GM21737 (cell line): ENCODE results near the gene GYPA.
"Not testable (repeated sequence)": the region's sequence is repeated elsewhere in the genome, so short reads cannot be mapped to it uniquely, and the experiment has no call there.

Experiments
- ATAC-seq: cut with Tn5 transposase; IDR thresholded peaks from one replicate; pipeline ENCODE4 v1.9.1; 2021; ENCODE audit warnings: mild to moderate bottlenecking, moderate library complexity; ENCODE audit not compliant: unreplicated experiment

Gene GYPA

DNA sequence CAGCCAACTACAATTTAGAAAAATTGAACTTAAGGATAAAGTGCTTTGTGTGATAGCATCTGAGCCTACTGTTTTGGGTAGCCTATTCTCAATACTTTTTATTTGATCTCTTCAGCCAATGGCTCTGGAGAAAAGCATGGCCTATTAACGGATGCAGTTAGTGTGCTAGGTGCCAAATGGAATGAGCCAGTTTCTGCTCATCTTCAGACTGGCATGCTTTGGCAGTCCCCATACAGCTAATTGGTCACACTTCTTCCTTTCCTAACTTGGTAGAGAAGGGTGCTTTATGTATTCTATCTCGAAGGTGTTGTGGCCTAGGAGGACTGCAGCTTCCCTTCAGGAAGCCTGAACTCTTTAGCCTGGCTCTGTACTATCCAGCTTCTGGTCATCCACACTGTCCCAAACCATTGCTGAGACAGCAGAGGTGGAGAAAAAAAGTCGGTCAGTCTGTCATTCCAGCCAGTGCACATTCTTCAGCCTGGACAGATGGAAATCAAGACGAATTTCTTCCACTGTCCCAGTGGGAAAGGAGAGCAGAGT lies 11.1 kb downstream of the GYPA start:
- not testable (repeated sequence) for ATAC-seq

DNA sequence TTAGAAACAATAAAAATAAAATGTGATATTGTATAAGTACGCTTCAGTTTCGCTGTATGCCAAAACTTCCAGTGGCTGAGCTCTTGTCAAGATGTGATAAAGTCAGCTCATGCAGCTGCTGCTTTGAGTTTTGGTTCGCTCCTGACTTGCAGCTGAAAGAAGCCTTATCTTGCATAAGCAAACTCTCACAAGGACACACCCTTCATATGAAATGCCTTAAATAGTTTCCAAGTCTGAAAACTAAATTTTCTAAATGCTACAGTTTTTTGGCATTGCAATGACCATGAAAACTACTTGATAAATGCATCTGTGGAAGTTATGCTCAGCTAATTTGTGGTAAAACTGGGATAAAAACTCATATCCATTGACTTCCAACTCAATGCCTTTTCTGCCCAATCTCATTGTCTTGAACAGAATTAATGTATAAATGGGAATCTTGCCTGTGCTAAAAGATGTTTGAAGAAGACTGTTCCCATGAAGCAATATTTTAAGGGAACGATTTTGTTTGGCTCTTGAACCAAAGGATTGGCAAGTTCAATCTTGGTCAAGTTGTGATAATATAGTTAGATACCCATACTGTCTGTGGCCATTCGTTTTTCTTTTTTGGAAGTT lies 11.7 kb downstream of the GYPA start:
- not testable (repeated sequence) for ATAC-seq

DNA sequence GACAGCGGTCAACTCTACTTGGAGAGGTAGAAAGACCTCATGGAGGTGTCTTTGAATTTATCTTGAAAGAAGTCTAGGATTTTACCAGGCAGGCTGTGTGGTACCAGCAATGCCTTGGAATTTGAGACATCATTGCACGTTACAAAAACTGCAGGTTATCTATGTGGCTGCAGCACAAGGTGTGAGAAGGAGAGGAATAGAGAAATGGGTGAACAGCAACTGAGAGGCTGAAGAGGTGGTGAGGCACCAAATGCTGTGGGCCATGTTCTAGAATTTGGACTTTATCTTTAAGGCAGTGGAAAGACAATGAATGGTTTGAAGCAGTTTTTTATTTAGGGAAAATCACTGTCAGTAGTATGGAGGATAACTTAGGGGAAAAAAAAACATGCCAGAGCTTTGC lies 15.4 kb downstream of the GYPA start:
- not testable (repeated sequence) for ATAC-seq

GRCh38 chr4:144123982-144124635 lies 16.4 kb downstream of the GYPA start:
- ATAC-seq, result not testable (repeated sequence)

- ATAC-seq, result not testable (repeated sequence)
Measured at GRCh38 chr4:144123269-144123668, 17.2 kb downstream of the GYPA start.

DNA sequence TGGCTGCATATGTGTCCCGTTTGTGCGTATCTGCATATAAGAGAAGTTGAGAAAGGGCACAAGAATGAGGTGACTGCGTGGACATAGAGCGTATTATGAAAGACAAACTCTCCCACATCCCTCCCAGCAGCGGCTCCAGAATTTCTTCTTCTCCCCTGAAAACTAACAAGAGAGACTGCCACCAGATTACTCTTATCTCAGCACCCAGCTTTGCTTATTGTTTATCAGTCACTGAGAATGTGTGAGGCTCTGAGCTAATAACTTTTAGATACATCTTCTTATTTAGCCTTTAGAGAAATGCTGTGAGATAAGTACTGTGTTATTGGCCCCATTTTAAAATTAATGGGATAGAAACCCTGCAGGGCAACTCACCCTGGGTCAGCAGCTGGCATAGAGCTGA lies 20.8 kb downstream of the GYPA start:
- not testable (repeated sequence) for ATAC-seq

GRCh38 chr4:144115519-144115918 lies 25.0 kb downstream of the GYPA start:
- no peak for ATAC-seq

DNA sequence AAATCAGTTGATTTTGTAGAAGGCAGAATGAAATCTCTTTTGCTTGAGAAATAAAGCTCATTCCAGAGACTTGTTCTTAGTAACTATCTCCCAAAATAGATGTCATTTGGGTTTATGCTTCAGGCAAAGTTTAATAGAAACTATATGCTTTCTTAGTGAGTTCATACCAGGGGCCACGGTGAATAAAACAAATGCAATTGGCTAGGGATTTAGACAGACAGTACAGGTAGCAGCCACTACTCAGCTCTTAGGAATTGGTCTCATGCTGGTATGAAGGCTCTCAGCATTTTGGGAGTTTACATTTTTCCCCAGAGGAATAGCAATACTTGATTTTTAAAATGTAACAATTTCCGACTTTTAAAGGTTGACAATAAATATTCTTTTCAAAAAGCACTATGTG lies 27.0 kb downstream of the GYPA start:
- no peak for ATAC-seq

DNA sequence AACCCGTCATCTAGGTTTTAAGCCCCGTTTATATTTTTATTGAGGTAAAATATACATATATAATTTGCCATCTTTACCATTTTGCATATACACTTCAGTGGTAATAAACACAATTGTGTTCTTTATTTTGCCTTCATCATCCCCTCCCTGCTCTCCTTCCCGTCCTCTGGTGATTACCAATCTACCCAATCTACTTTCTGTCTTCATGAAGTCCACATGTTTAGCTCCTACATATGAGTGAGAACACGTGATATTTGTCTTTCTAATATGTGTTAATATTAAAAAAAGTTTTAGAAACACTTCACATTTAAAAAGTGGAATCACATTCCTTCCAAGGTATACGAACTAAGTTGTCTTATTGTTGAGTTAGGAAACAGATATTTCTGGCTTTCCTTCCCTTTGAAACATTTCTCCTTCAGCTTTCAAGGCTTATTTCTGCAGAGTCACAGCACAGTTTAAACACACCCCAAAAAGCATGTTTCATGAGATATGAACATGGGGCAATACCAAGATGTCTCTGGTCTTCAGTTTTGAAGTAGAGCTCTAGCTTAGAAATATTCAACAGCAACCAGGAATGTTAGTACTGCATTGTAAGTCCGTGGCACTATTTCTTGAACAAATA lies 35.9 kb downstream of the GYPA start:
- no peak for ATAC-seq

- not testable (repeated sequence) for ATAC-seq
Measured at GRCh38 chr4:144097776-144098175, 42.7 kb downstream of the GYPA start.

GRCh38 chr4:144093995-144094394 lies 46.5 kb downstream of the GYPA start:
- ATAC-seq, result not testable (repeated sequence)

GRCh38 chr4:144091181-144091580 lies 49.3 kb downstream of the GYPA start:
- not testable (repeated sequence) for ATAC-seq

GRCh38 chr4:144090744-144091143 lies 49.8 kb downstream of the GYPA start:
- no peak for ATAC-seq

DNA sequence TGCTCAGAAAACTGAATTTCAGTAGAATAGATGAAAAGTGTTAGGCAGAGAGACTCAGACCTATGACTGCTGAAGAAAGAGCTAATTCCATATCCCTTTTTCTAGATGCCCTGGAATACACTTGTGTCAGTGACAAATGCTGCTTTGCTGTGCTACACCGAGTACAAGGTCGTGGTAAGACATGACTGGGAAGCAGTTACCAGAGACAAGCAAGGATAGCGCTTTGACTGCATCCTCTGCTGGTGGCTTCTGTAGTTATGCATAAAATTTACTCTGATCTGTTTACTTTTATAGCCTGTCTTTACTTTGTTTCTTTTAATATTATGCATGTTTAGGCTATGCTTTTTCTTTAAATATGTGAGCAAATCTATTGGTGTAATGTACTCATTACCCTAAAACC lies 58.5 kb downstream of the GYPA start:
- ATAC-seq, result not testable (repeated sequence)

DNA sequence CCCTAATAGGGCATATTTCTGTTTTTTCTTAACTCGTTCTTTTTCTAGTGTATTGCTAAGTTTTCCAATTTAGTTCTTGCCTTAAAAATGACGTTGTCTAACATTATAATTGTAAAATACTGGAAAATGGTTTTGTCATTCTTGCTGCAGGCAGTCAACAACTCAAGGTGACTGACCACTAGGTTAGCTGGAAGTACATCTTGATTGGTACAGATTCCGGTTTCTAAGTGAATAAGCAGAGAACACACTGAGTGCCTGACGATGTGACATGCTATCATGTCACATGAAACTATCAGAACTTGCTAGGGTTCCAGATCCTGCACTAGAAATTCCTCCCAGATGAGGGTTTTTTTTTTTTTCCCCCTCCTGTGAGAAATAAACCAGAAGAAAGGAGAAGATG lies 60.4 kb downstream of the GYPA start:
- ATAC-seq, result not testable (repeated sequence)

DNA sequence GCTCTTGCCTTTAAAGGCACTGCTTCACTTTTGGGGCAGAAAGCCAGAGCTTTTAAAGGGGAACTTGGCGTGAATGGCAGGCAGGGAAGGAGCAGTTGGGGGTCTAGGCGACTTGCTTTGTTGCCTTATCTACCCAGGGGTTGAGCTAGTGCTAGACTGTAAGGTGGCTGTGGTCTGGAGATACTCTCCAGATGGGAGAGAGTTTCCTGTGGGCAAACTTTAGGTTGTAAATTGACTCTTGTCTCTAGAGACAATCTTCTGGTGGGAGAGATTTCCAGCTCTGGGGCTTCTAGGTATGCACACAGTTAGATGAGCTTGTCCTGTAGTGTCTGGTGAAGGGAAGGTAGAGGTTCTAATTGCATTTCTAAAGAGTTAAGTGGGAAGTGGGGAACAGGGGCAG lies 61.8 kb downstream of the GYPA start:
- ATAC-seq, result not testable (repeated sequence)

GRCh38 chr4:144061556-144061955 lies 79.0 kb downstream of the GYPA start:
- ATAC-seq, result not testable (repeated sequence)

- ATAC-seq, result not testable (repeated sequence)
Measured at GRCh38 chr4:144060234-144060859, 80.2 kb downstream of the GYPA start.
